GM19438 (cell line): ENCODE data around the gene CNTLN.
A peak's percentile ranks its signal among the peaks of the same experiment; 100 is the strongest.
"Not testable (repeated sequence)": the region's sequence is repeated elsewhere in the genome, so short reads cannot be mapped to it uniquely, and the experiment has no call there.

ENCODE experiments used
- ATAC-seq: cut with Tn5 transposase; IDR thresholded peaks from one replicate; pipeline ENCODE4 v1.9.1; 2021; ENCODE audit warnings: low read depth; ENCODE audit not compliant: unreplicated experiment

Gene CNTLN

GRCh38 chr9:17134396-17135294 is at the start of gene CNTLN:
CNTLN (plus strand) TSS chr9:17135040; CDS start chr9:17135066, 26 bp downstream.
- ATAC-seq: peak; percentile 84

GRCh38 chr9:17088566-17088965 is 46.3 kb upstream of the CNTLN start:
- ATAC-seq: no peak

- ATAC-seq: no peak
These were observed 44.8 kb upstream of the CNTLN start for GRCh38 chr9:17090041-17090440.

GRCh38 chr9:17116400-17116837 is 18.4 kb upstream of the CNTLN start:
- no peak for ATAC-seq

GRCh38 chr9:17117372-17117771 is 17.5 kb upstream of the CNTLN start:
- no peak for ATAC-seq

GRCh38 chr9:17120203-17120602 is 14.6 kb upstream of the CNTLN start:
- ATAC-seq: no peak

- ATAC-seq: no peak
These were observed 13.6 kb upstream of the CNTLN start for GRCh38 chr9:17121264-17121663.

- ATAC-seq: no peak
These were observed 4.5 kb upstream of the CNTLN start for GRCh38 chr9:17130291-17130690.

- ATAC-seq: no peak
These were observed 4.1 kb upstream of the CNTLN start for GRCh38 chr9:17130725-17131124.

- no peak for ATAC-seq
These were observed 3.3 kb upstream of the CNTLN start for GRCh38 chr9:17131494-17131893.

- ATAC-seq: peak; percentile 58
These were observed 688 bp downstream of the CNTLN start for GRCh38 chr9:17135295-17136160.

- ATAC-seq: no peak
These were observed 2.7 kb downstream of the CNTLN start for GRCh38 chr9:17137566-17137965.

- ATAC-seq: no peak
These were observed 3.7 kb downstream of the CNTLN start for GRCh38 chr9:17138503-17138902.

- ATAC-seq: no peak
These were observed 5.6 kb downstream of the CNTLN start for GRCh38 chr9:17140418-17140817.

- no peak for ATAC-seq
These were observed 13.5 kb downstream of the CNTLN start for GRCh38 chr9:17148324-17148723.

- no peak for ATAC-seq
These were observed 24.6 kb downstream of the CNTLN start for GRCh38 chr9:17159469-17159868.

- ATAC-seq: no peak
These were observed 25.5 kb downstream of the CNTLN start for GRCh38 chr9:17160327-17160726.

- ATAC-seq: no peak
These were observed 30.9 kb downstream of the CNTLN start for GRCh38 chr9:17165764-17166163.

GRCh38 chr9:17166346-17166745 is 31.5 kb downstream of the CNTLN start:
- no peak for ATAC-seq

GRCh38 chr9:17171309-17172094 is 36.7 kb downstream of the CNTLN start:
- ATAC-seq: no peak

- not testable (repeated sequence) for ATAC-seq
These were observed 42.7 kb downstream of the CNTLN start for GRCh38 chr9:17177496-17177895.
